NT2/D1 (cell line): Measurements from ENCODE around the gene RBM47.

Experiments
- SUZ12 ChIP-seq: IDR thresholded peaks from 2 replicates; pipeline ENCODE4 v1.6.1; 2011; ENCODE audit not compliant: insufficient read length, insufficient read depth; ENCODE audit errors: extremely low read depth
- YY1 ChIP-seq: IDR thresholded peaks from 2 replicates; pipeline ENCODE4 v1.6.1; 2011; ENCODE audit not compliant: insufficient read length, insufficient read depth
- ZNF274 ChIP-seq: IDR thresholded peaks from 2 replicates; pipeline ENCODE4 v1.6.1; 2011; ENCODE audit warnings: mild to moderate bottlenecking, low read depth, low read length

DNA sequence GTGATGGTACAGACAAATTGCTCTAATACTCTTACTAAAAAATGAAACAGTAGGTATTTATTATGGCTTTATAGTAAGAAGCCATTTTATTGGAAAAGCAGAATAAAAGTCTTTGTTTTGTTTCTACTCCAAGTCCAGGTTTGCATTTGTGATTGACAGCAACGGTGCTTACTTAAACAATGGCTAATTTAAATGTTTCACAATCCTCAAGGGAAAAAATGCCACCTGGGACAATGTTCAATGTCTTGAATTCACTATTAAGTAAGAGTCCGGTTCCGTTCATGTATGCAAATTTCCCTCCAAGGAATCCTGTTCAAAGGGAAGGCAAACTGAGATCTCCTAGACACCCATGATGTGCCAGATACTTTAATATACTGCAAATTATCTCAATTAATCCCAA lies 123.6 kb downstream of the RBM47 start:
- TF ChIP-seq SUZ12 = no peak
- TF ChIP-seq YY1 = no peak
- no peak for TF ChIP-seq ZNF274
